Stimulated activated CD4-positive, alpha-beta T cell treated with anti-CD3 and anti-CD28 coated beads, Interleukin-12 subunit alpha, Interleukin-12 subunit beta, amount 100 ng/mL, for 4 hours (primary cell): ENCODE measurements around the gene MYCT1.
"Not testable (repeated sequence)": the region's sequence is repeated elsewhere in the genome, so short reads cannot be mapped to it uniquely, and the experiment has no call there.

Experiments
- DNase-seq: peaks from one replicate; pipeline ENCODE4 v3.0.0-alpha.2; 2020

Gene MYCT1

DNA sequence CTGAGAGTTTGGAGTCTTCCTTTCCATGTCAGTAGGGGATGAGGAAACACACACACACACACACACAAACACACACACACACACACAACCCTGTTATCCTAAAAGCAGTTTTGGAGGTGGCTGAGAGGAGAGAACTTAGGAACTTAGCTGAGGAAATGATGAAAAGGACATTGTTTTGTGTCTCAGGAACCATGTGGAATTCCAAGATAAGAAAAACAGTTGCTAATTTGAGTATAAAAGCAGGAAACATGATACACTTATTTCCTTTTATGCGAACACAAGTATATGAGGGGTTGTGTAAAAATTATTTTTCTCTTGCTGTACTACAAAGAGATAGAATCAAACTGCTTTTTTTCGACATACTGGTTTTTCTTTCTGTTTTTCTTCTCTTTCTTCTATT, at the start of gene MYCT1:
Gene MYCT1 (plus strand): TSS at position 264 of the 400 bp plus-strand sequence. CDS start 6 bp downstream, at position 270.
- no peak for DNase-seq

GRCh38 chr6:152648105-152648504, 49.6 kb upstream of the MYCT1 start:
- DNase-seq, result no peak

GRCh38 chr6:152651986-152652385, 45.7 kb upstream of the MYCT1 start:
- no peak for DNase-seq

DNA sequence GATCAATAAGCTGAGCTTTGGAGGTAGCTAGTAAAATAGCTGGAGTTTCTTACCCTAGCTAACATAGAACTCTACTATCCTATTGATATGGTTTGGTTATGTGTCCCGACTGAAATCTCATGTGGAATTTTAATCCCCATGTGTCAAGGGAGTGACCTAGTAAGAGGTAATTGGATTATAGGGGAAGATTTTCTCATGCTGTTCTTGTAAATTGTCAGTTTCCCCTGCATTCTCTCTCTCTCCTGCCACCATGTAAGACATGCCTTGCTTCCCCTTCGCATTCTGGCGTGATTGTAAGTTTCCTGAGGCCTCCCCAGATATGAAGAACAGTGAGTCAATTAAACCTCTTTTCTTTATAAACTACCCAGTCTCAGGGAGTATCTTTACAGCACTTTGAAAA, 35.9 kb upstream of the MYCT1 start:
- no peak for DNase-seq

DNA sequence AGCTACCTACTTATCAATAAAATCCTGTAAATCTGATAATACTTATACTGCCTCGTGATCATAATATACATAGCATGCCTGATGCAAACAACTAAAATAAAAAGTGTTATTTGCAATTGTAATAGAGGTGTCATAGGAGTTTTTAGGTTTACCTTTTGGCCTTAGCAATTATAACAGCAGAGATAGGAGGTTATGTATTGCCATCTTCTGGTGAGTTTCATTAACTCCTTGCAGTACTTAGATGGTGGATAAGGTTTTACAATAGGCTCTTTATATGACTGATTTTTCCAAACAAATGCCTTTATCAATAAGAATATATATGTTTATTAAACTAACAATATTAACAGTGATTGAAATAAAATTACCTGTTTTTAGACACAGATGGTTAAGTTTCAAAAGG, 27.8 kb upstream of the MYCT1 start:
- no peak for DNase-seq

DNA sequence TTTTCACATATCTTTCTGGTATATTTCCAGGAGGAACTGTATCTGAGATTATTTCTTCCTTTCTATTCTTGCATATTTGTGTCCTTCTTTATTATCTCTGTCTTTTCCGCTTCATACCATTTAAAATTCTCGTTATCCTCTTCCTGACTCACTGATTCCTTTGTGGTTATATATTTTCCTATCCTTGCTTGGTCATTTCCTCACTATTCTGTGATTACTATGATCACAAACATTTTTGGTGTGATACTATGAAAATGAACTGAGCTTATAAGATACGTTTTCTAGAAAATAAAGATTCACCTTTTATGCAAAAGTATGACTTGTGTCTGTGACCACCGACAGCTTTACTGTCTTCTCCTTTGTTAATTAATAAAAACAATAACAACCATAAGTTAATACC, 26.5 kb upstream of the MYCT1 start:
- DNase-seq, result no peak

- no peak for DNase-seq
These were observed 24.5 kb upstream of the MYCT1 start for GRCh38 chr6:152673236-152673635.

DNA sequence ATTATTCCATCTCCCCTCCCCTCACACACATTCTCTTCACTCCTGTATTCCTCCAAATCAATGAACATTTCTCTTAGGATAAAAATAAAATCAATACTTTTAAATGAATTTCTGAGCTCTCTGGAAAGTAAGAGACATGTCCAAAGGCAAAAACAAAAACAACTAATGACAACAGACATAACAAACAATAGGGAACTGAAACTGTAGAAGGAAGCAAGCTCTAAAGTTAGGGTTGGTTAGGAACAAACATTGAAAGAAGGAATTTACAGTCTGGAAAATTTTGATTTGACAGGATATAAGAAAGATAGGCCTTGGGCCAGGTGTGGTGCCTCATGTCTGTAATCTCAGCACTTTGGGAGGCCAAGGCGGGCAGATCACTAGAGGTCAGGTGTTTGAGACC, 17.5 kb upstream of the MYCT1 start:
- DNase-seq, result no peak

GRCh38 chr6:152680879-152681517, 16.7 kb upstream of the MYCT1 start:
- no peak for DNase-seq

- DNase-seq, result no peak
These were observed 15.6 kb upstream of the MYCT1 start for GRCh38 chr6:152682141-152682540.

GRCh38 chr6:152682935-152683334, 14.8 kb upstream of the MYCT1 start:
- DNase-seq, result not testable (repeated sequence)

DNA sequence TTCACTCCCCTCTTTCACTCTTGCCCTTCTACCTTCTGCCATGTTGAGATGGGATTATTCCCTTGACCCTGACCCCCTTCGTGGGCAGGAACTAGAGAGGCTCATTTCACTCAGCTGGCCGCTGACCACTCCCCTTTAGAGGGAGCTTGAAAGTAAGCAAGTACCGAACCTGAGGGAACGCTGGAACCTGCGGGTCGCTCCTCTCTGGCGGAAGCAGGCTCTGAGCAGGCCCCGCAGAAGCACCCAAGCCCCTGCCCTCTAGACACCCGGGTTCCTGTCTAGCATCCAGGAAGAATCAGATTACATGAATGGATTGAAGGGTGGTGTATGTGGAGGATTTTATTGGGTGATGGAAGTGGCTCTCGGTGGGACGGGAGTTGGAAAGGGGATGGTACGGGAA, 11.9 kb upstream of the MYCT1 start:
- DNase-seq, result no peak

GRCh38 chr6:152695372-152696045, 2.2 kb upstream of the MYCT1 start:
- no peak for DNase-seq

GRCh38 chr6:152696522-152696921, 1.2 kb upstream of the MYCT1 start:
- DNase-seq, result no peak

DNA sequence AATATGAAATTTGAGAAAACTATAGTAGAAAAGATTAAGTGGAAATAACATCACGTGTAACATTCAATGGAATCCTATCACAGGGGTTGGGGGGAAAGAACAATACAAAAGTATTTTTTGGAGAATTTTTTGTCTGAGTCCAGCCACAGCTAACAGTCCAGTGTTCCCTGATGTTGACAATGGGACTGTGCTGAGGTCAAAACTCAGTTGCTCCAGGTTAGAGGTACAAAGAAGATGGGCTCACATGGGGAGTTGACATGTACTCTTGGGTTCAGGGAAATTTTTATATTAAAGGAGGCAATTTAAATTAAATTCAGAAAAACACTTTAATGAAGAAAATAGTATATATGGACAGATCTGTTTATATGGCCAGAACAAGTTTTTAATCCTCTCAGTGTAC, 995 bp downstream of the MYCT1 start:
- no peak for DNase-seq

DNA sequence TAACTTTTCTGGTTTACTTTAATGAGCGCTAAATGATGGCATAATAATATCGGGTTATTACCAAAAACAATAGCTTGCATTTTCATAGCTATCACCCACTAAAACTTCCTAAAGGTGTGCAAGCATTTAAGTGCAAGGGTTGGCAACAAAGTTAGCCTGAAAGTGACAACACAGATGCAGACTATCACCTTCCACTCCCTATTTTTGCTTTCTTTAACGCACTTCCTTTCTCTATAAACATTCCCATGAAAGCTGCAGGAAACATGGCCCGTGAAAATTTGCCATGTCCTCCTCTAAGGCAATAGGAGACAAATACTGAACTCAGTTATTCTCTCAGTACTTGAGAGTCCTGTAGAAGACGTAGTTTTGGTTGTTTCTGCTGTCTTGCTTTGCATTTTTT, 2.7 kb downstream of the MYCT1 start:
- DNase-seq, result no peak

- DNase-seq, result no peak
These were observed 3.6 kb downstream of the MYCT1 start for GRCh38 chr6:152701081-152701862.

- DNase-seq, result no peak
These were observed 4.2 kb downstream of the MYCT1 start for GRCh38 chr6:152701863-152702401.

DNA sequence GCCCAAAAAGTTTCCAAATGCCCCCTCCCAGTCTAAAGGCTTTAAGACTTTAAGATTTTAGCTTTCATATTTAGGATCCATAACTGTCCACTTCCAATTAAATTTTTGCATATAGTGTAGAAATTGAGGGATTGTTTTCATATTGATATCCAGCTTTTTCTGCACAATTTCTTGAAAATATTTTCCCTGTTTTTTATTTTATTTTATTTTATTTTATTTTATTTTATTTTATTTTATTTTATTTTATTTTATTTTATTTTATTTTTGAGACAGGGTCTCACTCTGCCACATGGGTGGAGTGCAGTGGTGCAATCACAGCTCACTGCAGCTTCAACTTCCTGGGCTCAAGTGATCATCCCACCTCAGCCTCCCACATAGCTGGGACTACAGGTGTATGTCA, 6.1 kb downstream of the MYCT1 start:
- not testable (repeated sequence) for DNase-seq

DNA sequence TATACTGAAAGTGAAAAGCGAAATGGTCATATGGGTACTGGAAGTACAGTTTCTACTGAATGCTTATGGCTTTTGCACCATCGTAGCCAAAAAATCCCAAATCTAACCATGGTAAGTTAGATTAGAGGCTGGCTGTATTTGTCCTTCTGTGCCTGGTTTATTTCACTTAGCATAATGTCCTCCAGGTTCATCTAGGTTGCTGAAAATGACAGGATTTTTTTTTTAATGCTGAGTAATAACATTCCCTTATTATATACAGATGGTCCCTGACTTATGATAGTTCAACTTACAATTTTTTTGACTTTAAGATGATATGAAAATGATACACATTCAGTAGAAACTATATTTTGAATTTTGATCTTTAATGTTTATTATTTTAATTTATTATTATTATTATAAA, 7.6 kb downstream of the MYCT1 start:
- no peak for DNase-seq

- no peak for DNase-seq
These were observed 18.6 kb downstream of the MYCT1 start for GRCh38 chr6:152716322-152716721.

DNA sequence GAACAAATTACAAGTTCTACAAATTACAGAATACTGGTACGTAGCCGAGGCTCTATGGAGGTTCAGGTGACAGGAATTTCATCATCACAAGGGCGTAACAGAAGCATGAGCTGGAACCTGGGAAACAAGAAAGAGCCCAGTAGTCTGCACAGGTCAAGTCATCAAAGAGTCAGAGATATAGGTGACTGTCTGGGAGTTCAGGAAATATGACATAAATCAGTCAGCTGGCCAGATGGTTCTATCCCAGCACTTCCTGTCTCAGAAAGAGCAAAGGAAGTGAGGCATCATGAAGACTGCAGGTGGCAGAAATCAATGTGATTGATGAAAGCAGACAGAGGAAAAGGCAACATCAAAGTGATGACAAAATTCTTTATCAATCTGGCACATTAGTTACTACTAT, 23.3 kb downstream of the MYCT1 start:
- DNase-seq, result no peak

GRCh38 chr6:152721956-152722355, 24.3 kb downstream of the MYCT1 start:
- no peak for DNase-seq

DNA sequence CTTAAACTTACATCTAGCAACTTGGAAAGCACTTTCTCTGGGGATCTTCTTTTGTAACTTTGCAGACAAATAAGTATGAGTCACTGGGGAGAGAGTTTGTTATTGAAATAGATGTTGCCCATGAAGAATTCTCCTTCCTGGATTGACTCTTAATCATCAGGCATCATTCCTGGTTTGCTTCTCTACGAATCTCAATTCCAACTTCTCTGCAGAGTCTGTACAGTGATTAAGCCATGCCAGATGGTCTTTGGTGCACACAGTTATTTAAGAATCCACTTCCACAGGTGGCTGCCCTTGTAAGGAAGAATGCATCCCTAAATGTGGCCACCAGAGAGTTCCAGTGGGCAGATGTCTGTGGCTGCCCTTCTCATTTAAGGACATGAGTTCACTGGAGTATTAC, 25.7 kb downstream of the MYCT1 start:
- no peak for DNase-seq
